ENCODE measurements around the gene C12orf60. TPM values are rescaled to one million over a fixed set of nuclear protein-coding genes. Genes with fewer than 3 reads are reported as not detected.

Gene C12orf60
- total RNA-seq, 2 donors from 2014 or later: 0.90 to 1.1 TPM

- peak; percentile 84 for DNase-seq (ENCODE audit: low spot score)
These were observed 38.3 kb downstream of the C12orf60 start for GRCh38 chr12:14841761-14842160.

GRCh38 chr12:14842315-14842714 is 38.8 kb downstream of the C12orf60 start:
- TF ChIP-seq, protein P1, sequence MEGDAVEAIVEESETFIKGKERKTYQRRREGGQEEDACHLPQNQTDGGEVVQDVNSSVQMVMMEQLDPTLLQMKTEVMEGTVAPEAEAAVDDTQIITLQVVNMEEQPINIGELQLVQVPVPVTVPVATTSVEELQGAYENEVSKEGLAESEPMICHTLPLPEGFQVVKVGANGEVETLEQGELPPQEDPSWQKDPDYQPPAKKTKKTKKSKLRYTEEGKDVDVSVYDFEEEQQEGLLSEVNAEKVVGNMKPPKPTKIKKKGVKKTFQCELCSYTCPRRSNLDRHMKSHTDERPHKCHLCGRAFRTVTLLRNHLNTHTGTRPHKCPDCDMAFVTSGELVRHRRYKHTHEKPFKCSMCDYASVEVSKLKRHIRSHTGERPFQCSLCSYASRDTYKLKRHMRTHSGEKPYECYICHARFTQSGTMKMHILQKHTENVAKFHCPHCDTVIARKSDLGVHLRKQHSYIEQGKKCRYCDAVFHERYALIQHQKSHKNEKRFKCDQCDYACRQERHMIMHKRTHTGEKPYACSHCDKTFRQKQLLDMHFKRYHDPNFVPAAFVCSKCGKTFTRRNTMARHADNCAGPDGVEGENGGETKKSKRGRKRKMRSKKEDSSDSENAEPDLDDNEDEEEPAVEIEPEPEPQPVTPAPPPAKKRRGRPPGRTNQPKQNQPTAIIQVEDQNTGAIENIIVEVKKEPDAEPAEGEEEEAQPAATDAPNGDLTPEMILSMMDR (IDR thresholded peaks at IDR 0.05): no peak
- peaks cover 0 to 4% of the 10 kb centered on the region in 2 donors for H3K9me3 ChIP-seq
- no peaks in the 10 kb centered on the region for H3K36me3 ChIP-seq
- peak overlapping the region; percentile 24 to 38 for H3K4me3 ChIP-seq
- H3K27me3 ChIP-seq: no peaks in the 10 kb centered on the region
- no peak for DNase-seq (ENCODE audit: low spot score)
- peaks cover 0 to 63% of the 10 kb centered on the region in 2 donors for H3K4me1 ChIP-seq
- H3K27ac ChIP-seq: peak overlapping the region; percentile 76 to 78

More at GRCh38 chr12:14841761-14842160, 38.3 kb downstream of the C12orf60 start:
- Histone ChIP-seq H3K4me1 (peaks cover 0 to 62% of the 10 kb centered on the region in 2 donors), H3K27me3 (no peaks in the 10 kb centered on the region), H3K9me3 (peaks cover 0 to 4% of the 10 kb centered on the region in 2 donors), H3K4me3 (peak overlapping the region; percentile 24 to 38), H3K27ac (peak overlapping the region; percentile 76 to 78), H3K36me3 (no peaks in the 10 kb centered on the region)
- TF ChIP-seq, protein P1 (IDR thresholded peaks at IDR 0.05): no peak

DNA sequence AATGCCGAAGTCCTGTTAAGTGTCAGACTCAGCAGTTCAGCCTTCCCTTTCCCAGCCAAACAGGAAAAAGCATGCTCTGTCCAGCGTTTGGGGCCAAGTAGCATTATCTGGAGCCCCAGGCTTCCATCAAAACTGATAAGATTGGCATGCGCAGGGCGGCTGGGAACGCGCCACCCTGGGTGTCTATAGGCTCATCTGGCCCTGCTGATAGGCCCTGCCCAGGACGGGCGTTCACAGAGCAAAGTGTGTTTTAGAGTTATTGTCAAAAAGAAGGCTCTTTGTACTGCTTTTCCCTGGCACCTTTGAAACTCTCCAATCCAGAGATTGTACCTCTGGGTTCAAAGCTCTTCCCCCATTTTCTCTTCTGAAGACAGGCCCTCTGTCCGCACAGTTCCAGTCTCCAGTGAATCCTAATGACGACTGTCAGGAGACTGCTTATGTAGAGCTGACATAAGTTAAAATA is 40.0 kb downstream of the C12orf60 start, which contains the start of gene ART4:
Gene ART4 (minus strand): TSS at position 102 of the 463 bp plus-strand sequence. CDS start 413 bp downstream, outside the sequence.
- peak within 1 kb of the TSS; percentile 24 to 38 for H3K4me3 ChIP-seq
- peak; percentile 77 for DNase-seq (ENCODE audit: low spot score)
- H3K27ac ChIP-seq: peak within 1 kb of the TSS; percentile 76 to 78
- TF ChIP-seq, protein P1 (IDR thresholded peaks at IDR 0.05): no peak
- H3K4me1 ChIP-seq: peaks cover 0 to 69% of the 10 kb centered on the region in 2 donors
- H3K36me3 ChIP-seq: no peaks in the 10 kb centered on the region
- no peaks in the 10 kb centered on the region for H3K27me3 ChIP-seq
- H3K9me3 ChIP-seq: peaks cover 0 to 4% of the 10 kb centered on the region in 2 donors

- no peak overlapping the region for H3K27ac ChIP-seq
- H3K36me3 ChIP-seq: no peaks in the 10 kb centered on the region
- H3K27me3 ChIP-seq: no peaks in the 10 kb centered on the region
- H3K9me3 ChIP-seq: peaks cover 0 to under 1% of the 10 kb centered on the region in 2 donors
- H3K4me1 ChIP-seq: peaks cover 0 to 69% of the 10 kb centered on the region in 2 donors
- TF ChIP-seq, protein P1 (IDR thresholded peaks at IDR 0.05): no peak
- no peak for DNase-seq (ENCODE audit: low spot score)
- H3K4me3 ChIP-seq: no peak overlapping the region
These were observed 40.9 kb downstream of the C12orf60 start for GRCh38 chr12:14844401-14844800.

GRCh38 chr12:14845350-14845750 is 41.9 kb downstream of the C12orf60 start:
- H3K9me3 ChIP-seq: no peaks in the 10 kb centered on the region
- H3K4me1 ChIP-seq: peaks cover 0 to 67% of the 10 kb centered on the region in 2 donors
- no peak overlapping the region for H3K4me3 ChIP-seq
- peak; percentile 70 for DNase-seq (ENCODE audit: low spot score)
- TF ChIP-seq, protein P1 (IDR thresholded peaks at IDR 0.05): peak in 1 of 2 donors; percentile 83
- no peaks in the 10 kb centered on the region for H3K36me3 ChIP-seq
- H3K27me3 ChIP-seq: no peaks in the 10 kb centered on the region
- H3K27ac ChIP-seq: peak overlapping the region; percentile 43 to 51

All from right atrium auricular region (tissue), 2 donors.